Stimulated activated CD8-positive, alpha-beta memory T cell treated with anti-CD3 and anti-CD28 coated beads, Interleukin-12 subunit alpha, Interleukin-12 subunit beta, amount 100 ng/mL, for 24 hours (primary cell): Measurements from ENCODE around the gene EHD1.

ENCODE experiments used
- DNase-seq: peaks from one replicate; pipeline ENCODE4 v3.0.0-alpha.2; 2020; ENCODE audit errors: extremely low read depth

EHD1 gene

GRCh38 chr11:64909653-64910343 lies 31.4 kb upstream of the EHD1 start:
- DNase-seq, result no peak

DNA sequence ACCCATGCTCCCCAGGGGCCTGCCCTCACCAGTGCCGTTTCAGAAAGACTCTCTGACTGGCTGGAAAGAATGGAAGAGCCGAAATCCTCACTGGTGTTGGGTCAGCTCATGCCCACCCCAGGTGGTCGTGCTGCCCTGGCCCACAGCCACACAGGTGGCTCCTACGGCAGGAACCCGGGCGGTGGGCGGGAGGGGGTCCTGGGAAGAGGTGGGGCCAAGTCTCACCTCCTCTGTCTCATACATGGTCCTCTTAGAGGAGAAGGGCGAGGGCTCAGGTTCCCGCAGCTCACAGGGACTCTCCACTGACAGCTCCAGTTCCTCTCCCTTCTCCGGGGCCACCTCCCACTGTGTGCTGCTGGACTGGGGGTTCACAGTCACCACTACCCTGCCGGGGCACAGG lies 30.3 kb upstream of the EHD1 start:
- no peak for DNase-seq

DNA sequence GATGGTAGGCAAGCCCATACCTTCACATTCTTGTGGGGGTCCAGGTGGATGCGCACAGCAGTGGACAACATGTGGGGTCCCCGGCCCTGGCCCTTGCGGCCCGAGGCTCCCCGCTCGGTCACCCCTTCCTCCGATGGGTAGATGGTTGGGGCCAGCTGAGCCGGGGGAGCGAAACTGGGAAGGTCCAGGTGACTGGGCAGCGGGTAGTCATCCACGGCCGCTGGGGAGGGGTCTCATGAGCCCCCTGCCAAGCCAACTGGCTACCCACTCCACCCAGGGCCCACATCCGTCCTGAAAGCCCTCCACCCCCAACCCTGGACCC lies 27.9 kb upstream of the EHD1 start:
- no peak for DNase-seq

DNA sequence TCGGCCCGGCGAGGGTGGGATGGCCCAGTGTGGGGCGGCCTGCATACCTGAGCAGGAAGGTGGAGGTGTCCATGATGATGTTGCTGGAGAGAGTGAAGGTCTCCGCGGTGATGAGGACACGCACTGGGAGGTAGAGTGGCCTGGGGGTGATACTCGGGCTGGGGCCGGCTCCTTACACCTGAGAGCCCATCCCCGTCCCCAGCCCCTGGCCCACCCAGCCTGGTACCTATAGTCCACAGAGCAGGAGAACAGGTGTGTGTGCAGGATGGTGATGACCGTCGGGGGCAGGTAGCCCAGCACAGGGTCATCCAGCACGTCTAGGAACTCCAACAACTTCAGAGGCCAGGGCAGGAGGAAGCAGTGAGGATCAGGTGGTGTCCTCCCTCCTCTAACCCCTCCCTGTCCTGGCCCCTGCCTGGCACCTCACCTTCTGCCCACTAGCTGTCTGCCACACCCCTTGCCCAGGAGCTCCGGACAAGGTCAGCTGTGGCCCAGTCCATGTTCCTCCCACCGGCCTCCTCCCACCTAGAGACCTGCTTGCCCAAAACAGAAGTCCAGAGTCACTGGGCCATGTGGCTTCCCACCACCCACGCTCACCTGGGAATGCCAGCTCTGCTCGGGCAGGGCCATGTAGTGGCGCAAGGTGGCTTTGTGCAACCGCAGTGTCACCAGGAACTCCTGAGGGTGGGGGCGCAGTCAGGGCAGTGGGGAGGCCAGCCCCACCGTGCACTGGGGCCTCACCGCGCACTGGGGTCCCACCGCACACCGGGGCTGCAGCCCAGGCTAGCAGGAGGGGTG lies 27.3 kb upstream of the EHD1 start:
- DNase-seq, result no peak

GRCh38 chr11:64903291-64903833 lies 24.9 kb upstream of the EHD1 start:
- no peak for DNase-seq

- DNase-seq, result no peak
Measured at GRCh38 chr11:64902102-64902900, 23.9 kb upstream of the EHD1 start.

DNA sequence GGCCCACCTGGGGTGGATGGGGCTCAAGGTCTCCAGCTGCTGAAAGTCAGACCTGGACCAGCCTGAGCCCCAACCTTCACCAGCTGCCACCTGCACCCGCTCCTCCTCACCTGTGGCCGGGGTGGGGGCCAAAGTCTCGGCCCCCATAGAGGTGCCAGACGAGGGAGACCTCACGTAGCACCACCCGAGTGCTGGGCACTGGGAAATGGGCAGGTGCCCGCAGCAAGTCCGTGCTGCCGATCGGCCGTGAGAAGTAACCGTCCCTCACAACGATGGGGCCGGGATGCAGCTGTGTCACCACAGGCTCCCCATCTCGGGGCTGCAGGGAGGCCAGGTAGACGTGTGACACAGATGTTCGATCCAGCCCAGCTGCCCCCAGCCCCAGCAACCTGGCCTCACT lies 22.4 kb upstream of the EHD1 start:
- DNase-seq, result no peak

DNA sequence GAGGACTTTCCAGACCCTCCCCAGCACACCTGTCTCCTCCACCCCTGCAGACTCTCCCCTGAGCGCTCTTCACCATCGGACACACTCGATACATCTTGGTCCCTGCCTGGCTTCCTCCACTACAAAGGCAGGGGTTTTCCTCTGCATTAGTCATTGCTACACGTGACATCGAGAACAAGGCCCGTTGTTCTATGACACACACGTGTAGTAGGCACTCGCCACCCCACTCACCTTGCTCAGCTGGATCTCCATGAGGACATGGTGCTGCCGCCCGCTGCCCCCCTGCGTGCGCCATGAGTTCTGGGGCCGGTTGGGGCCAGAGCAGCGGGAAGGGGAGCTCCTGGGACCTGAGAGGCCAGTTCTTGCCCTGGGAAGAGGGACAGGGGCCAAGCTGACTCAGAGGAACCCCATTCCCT lies 21.9 kb upstream of the EHD1 start:
- peak; percentile 41 for DNase-seq

GRCh38 chr11:64898541-64898940 lies 20.1 kb upstream of the EHD1 start:
- no peak for DNase-seq

GRCh38 chr11:64898076-64898445 lies 19.6 kb upstream of the EHD1 start:
- DNase-seq, result no peak

GRCh38 chr11:64897381-64898075 lies 19.1 kb upstream of the EHD1 start:
- no peak for DNase-seq

DNA sequence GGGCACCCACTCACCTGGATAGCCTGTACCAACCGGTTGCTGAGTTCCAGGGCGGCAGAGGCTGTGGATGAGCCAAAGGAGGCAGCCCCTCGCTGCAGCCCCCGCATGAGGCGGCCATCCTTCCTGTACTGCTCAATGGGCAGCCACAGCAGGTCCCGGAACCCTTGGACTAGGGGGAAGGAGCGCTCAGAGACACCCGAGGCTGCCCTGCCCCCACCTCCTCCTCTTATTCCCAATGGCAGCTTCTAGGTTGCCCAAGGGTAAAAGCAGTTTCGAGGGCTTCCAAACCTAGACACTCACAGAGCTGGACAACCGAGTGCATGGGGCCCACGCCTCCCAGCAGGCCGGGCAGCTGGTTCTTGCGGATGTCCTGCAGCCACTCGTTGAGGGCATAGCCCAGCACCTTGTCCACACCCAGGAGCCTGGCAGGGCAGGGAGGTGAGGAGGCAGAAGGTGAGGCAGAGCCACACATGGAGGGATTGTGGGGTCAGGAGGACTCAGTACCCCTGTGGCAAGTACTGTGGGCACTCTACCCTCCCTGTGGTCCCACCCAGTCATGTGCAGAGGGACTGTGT lies 18.1 kb upstream of the EHD1 start:
- DNase-seq, result no peak

DNA sequence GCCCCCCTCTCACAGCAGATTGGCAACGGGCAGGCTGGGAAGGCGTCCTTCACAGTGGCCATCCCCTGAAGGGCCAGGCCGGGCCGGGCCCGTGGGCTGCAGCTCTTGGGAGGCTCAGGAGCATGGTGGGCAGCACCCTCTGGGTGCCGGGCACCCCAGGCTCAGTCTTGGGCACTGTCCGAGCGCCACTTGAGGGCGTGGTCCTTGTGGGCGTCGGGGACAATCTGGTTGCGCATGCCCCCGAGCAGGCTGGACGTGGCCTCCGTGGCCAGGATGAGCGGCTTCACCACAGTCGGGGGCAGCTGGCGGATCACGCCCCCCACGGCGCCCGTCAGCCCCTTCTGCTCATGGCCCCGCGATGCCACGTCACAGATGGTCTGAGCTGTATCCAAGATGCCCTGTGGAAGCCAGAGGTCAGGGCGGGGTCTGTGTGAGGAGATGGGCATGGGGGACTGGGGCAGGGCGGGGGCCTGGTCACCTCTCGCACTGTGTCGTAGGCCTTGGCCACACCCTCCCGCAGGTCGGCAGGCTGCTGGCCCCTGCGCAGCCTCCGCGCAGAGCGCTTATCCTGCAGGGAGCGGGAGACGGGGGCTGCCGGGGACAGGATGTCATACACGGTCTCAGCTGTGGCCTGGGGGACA lies 16.5 kb upstream of the EHD1 start:
- DNase-seq, result no peak

- peak; percentile 84 for DNase-seq
Measured at GRCh38 chr11:64894070-64894811, 15.8 kb upstream of the EHD1 start.

GRCh38 chr11:64893194-64894069 lies 15.0 kb upstream of the EHD1 start:
- no peak for DNase-seq

- DNase-seq, result no peak
Measured at GRCh38 chr11:64892838-64893193, 14.4 kb upstream of the EHD1 start.

- DNase-seq, result no peak
Measured at GRCh38 chr11:64892411-64892831, 14.0 kb upstream of the EHD1 start.

DNA sequence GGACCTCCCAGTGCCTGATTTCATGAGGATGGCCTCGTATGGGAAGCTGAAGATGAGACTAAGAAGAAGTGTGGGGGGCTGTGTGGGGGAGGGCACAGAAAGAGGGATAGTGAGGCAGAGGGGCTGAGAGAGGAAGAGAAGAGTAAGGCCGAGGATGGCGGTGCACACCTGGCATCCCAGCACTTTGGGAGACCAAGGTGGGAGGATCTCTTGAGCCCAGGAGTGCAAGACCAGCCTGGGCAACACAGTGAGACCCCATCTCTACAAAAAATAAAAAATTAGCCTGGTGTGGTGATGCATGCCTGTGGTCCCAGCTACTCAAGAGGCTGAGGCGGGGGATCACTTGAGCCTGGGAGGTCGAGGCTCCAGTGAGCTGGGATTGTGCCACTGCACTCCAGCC lies 13.5 kb upstream of the EHD1 start:
- DNase-seq, result no peak

- DNase-seq, result no peak
Measured at GRCh38 chr11:64891215-64891848, 12.9 kb upstream of the EHD1 start.
